Activated T-cell treated with anti-CD3 and anti-CD28 coated beads, Interleukin-2, amount 50 U/mL, for 1 hour (primary cell): ENCODE results near the gene GATA1.
A peak's percentile ranks its signal among the peaks of the same experiment; 100 is the strongest.

Experiments used
- DNase-seq: peaks from one replicate; pipeline ENCODE4 v3.0.0-alpha.2; 2020

Gene GATA1

GRCh38 chrX:48786341-48786800 is at the start of gene GATA1:
Gene GATA1 (plus strand): TSS chrX:48786590. CDS start chrX:48791110, 4,520 bp downstream.
- DNase-seq, result no peak

GRCh38 chrX:48736878-48737212 is 49.5 kb upstream of the GATA1 start:
- DNase-seq, result no peak

- peak; percentile 81 for DNase-seq
Measured at GRCh38 chrX:48737213-48737938, 49.0 kb upstream of the GATA1 start.

GRCh38 chrX:48737940-48738339 is 48.5 kb upstream of the GATA1 start:
- no peak for DNase-seq

- no peak for DNase-seq
Measured at GRCh38 chrX:48741834-48742233, 44.6 kb upstream of the GATA1 start.

- no peak for DNase-seq
Measured at GRCh38 chrX:48745222-48745621, 41.2 kb upstream of the GATA1 start.

GRCh38 chrX:48747415-48748016 is 38.9 kb upstream of the GATA1 start:
- no peak for DNase-seq

- DNase-seq, result no peak
Measured at GRCh38 chrX:48749182-48749581, 37.2 kb upstream of the GATA1 start.

- no peak for DNase-seq
Measured at GRCh38 chrX:48751343-48751742, 35.0 kb upstream of the GATA1 start.

GRCh38 chrX:48752498-48752897 is 33.9 kb upstream of the GATA1 start:
- DNase-seq, result no peak

- no peak for DNase-seq
Measured at GRCh38 chrX:48753708-48754228, 32.6 kb upstream of the GATA1 start.

- no peak for DNase-seq
Measured at GRCh38 chrX:48754238-48754637, 32.2 kb upstream of the GATA1 start.

GRCh38 chrX:48761674-48762471 is 24.5 kb upstream of the GATA1 start, which contains the start of gene GLOD5:
Gene GLOD5 (plus strand): TSS chrX:48761747. CDS start chrX:48761791, 44 bp downstream.
- DNase-seq, result no peak

- DNase-seq, result no peak
Measured at GRCh38 chrX:48769230-48769629, 17.2 kb upstream of the GATA1 start.

GRCh38 chrX:48770296-48770695 is 16.1 kb upstream of the GATA1 start:
- DNase-seq, result no peak

- no peak for DNase-seq
Measured at GRCh38 chrX:48772602-48773001, 13.8 kb upstream of the GATA1 start.

GRCh38 chrX:48776818-48777439 is 9.5 kb upstream of the GATA1 start:
- no peak for DNase-seq

GRCh38 chrX:48779399-48779798 is 7.0 kb upstream of the GATA1 start:
- no peak for DNase-seq

- DNase-seq, result no peak
Measured at GRCh38 chrX:48781705-48782104, 4.7 kb upstream of the GATA1 start.

- no peak for DNase-seq
Measured at GRCh38 chrX:48782216-48782615, 4.2 kb upstream of the GATA1 start.

GRCh38 chrX:48782795-48783194 is 3.6 kb upstream of the GATA1 start:
- no peak for DNase-seq

GRCh38 chrX:48784726-48785125 is 1.7 kb upstream of the GATA1 start:
- DNase-seq, result no peak

- DNase-seq, result no peak
Measured at GRCh38 chrX:48785186-48785539, 1.2 kb upstream of the GATA1 start.
